GM18951 (cell line): Measurements from ENCODE around the gene CHRM4.

ENCODE experiments used
- POLR2A ChIP-seq: IDR thresholded peaks from 4 replicates; pipeline ENCODE4 v1.6.1; 2011; ENCODE audit warnings: mild to moderate bottlenecking; ENCODE audit not compliant: insufficient read length, insufficient read depth; ENCODE audit errors: extremely low read depth
- in situ Hi-C: fragments of 300-500 bp; cut with MboI; formaldehyde crosslinking; loops from one replicate; pipeline ENCODE4 v1.12.0; 2022; ENCODE audit warnings: low sequenced_read_pairs, mixed read lengths, inconsistent platforms; ENCODE audit not compliant: unreplicated experiment

Gene CHRM4

GRCh38 chr11:46390331-46391171 lies 1.0 kb downstream of the CHRM4 start:
- TF ChIP-seq POLR2A = no peak
- in situ Hi-C loops = no loop called here

GRCh38 chr11:46389450-46390330 lies 1.9 kb downstream of the CHRM4 start:
- TF ChIP-seq POLR2A = no peak
- in situ Hi-C loops = no loop called here

GRCh38 chr11:46388619-46389449 lies 2.7 kb downstream of the CHRM4 start:
- in situ Hi-C loops = no loop called here

GRCh38 chr11:46387919-46388618 lies 3.5 kb downstream of the CHRM4 start:
- TF ChIP-seq POLR2A = no peak
- in situ Hi-C loops = no loop called here

More at GRCh38 chr11:46388619-46389449, 2.7 kb downstream of the CHRM4 start:
- no peak for TF ChIP-seq POLR2A

- TF ChIP-seq POLR2A = no peak
- in situ Hi-C loops = no loop called here
These were observed 4.1 kb downstream of the CHRM4 start for GRCh38 chr11:46387456-46387855.

GRCh38 chr11:46386674-46387073 lies 4.9 kb downstream of the CHRM4 start:
- no peak for TF ChIP-seq POLR2A
- in situ Hi-C loops = no loop called here

GRCh38 chr11:46386005-46386578 lies 5.5 kb downstream of the CHRM4 start:
- in situ Hi-C loops = no loop called here

GRCh38 chr11:46385169-46386004 lies 6.2 kb downstream of the CHRM4 start:
- TF ChIP-seq POLR2A = no peak
- in situ Hi-C loops = no loop called here

More at GRCh38 chr11:46386005-46386578, 5.5 kb downstream of the CHRM4 start:
- TF ChIP-seq POLR2A = no peak

- no peak for TF ChIP-seq POLR2A
- in situ Hi-C loops = no loop called here
These were observed 7.4 kb downstream of the CHRM4 start for GRCh38 chr11:46383974-46384701.

GRCh38 chr11:46383404-46383758 lies 8.2 kb downstream of the CHRM4 start:
- TF ChIP-seq POLR2A = no peak
- in situ Hi-C loops = no loop called here
